ENCODE data around the gene KIF18A.

Gene KIF18A

DNA sequence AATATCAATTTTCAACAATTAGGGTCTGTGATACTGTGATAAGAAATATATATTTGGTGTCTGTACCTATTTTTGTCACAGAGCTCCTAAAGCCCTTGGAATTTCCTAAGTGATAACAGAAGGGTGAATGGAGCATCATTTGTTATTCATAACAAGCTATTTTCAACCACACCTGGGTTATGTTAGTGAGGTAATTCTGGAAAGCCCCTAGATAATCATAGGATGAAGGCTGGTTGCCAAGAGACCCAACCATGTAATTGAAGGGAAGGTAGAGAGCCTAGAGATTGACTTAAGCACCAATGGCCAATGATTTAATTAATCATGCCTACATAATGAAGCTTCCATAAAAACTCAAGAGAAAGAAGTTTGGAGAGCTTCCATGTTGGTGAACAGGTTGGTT, 109.4 kb downstream of the KIF18A start:
- Mint-ChIP-seq H3K27ac (no peak overlapping the region), H3K4me1 (no peaks in the 10 kb centered on the region), H3K9me3 (peaks cover 31% of the 10 kb centered on the region), H3K36me3 (ENCODE audit: low read depth) (peaks cover 52% of the 10 kb centered on the region), H3K27me3 (ENCODE audit: low read depth) (no peaks in the 10 kb centered on the region), H3K4me3 (no peak overlapping the region)
- TF ChIP-seq, protein P1, sequence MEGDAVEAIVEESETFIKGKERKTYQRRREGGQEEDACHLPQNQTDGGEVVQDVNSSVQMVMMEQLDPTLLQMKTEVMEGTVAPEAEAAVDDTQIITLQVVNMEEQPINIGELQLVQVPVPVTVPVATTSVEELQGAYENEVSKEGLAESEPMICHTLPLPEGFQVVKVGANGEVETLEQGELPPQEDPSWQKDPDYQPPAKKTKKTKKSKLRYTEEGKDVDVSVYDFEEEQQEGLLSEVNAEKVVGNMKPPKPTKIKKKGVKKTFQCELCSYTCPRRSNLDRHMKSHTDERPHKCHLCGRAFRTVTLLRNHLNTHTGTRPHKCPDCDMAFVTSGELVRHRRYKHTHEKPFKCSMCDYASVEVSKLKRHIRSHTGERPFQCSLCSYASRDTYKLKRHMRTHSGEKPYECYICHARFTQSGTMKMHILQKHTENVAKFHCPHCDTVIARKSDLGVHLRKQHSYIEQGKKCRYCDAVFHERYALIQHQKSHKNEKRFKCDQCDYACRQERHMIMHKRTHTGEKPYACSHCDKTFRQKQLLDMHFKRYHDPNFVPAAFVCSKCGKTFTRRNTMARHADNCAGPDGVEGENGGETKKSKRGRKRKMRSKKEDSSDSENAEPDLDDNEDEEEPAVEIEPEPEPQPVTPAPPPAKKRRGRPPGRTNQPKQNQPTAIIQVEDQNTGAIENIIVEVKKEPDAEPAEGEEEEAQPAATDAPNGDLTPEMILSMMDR (IDR thresholded peaks at IDR 0.05; ENCODE audit: unreplicated experiment in 3 of 3): no peak

DNA sequence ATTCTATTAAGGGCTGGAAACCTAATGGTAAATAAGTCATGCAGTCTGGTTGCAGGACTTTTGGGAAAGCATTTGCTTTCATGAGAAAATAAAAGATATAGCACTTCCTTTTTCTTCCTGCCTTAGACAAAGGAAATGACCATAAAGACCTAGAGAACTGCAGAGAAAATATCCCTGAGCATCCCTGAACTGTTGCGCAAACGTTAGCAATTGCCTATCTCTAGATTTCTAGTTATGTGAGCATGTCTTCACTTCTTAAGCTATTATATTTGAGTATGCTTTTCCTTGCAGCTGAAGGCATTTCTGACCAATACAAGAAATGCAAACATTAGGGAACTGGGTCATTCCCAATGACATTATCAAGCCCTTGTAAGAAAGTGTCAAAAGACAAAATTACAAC, 110.6 kb downstream of the KIF18A start:
- H3K4me3 Mint-ChIP-seq: no peak overlapping the region
- peaks cover 43% of the 10 kb centered on the region for H3K36me3 Mint-ChIP-seq (ENCODE audit: low read depth)
- no peaks in the 10 kb centered on the region for H3K4me1 Mint-ChIP-seq
- TF ChIP-seq, protein P1 (IDR thresholded peaks at IDR 0.05; ENCODE audit: unreplicated experiment in 3 of 3): no peak
- peaks cover 24% of the 10 kb centered on the region for H3K9me3 Mint-ChIP-seq
- no peaks in the 10 kb centered on the region for H3K27me3 Mint-ChIP-seq (ENCODE audit: low read depth)
- H3K27ac Mint-ChIP-seq: no peak overlapping the region

DNA sequence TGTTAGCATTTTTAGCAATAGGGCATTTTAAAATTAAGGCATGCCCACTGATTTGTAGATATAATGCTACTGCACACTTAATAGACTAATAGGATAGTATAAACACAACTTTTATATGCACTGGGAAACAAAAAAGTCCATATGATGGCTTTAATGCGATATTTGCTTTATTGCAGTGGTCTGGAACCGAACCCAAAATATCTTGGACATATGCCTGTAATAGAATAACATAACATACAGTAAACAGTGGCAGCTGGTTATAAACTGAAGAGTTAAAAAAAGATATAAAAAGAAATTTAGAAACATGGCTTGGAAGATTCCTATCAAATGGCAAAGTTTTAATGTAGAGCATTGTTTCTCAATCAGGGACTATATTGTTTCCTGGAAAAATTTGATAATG, 111.9 kb downstream of the KIF18A start:
- TF ChIP-seq, protein P1 (IDR thresholded peaks at IDR 0.05; ENCODE audit: unreplicated experiment in 3 of 3): no peak
- Mint-ChIP-seq H3K27me3 (ENCODE audit: low read depth) (no peaks in the 10 kb centered on the region), H3K36me3 (ENCODE audit: low read depth) (peaks cover 31% of the 10 kb centered on the region), H3K9me3 (peaks cover 17% of the 10 kb centered on the region), H3K4me3 (no peak overlapping the region), H3K27ac (no peak overlapping the region), H3K4me1 (no peaks in the 10 kb centered on the region)

DNA sequence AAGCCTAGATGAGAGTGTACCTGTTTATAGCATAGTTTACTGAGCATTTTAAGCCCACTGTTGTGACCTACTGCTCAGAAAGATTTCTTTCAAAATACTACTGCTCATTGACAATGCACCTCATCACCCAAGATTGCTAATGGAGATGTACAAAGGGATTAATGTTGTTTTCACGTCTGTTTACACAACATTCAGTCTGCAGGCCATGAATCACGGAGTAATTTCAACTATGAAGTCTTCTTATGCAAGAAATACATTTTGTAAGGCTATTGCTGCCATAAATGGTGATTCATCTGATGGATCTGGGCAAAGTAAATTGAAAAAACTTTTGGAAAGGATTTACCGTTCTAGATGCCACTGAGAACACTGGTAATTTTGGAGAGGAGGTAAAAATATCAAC, 112.9 kb downstream of the KIF18A start:
- TF ChIP-seq, protein P1 (IDR thresholded peaks at IDR 0.05; ENCODE audit: unreplicated experiment in 3 of 3): no peak
- Mint-ChIP-seq H3K36me3 (ENCODE audit: low read depth) (peaks cover 22% of the 10 kb centered on the region), H3K27me3 (ENCODE audit: low read depth) (no peaks in the 10 kb centered on the region), H3K4me1 (no peaks in the 10 kb centered on the region), H3K27ac (no peak overlapping the region), H3K4me3 (no peak overlapping the region), H3K9me3 (peaks cover 14% of the 10 kb centered on the region)

DNA sequence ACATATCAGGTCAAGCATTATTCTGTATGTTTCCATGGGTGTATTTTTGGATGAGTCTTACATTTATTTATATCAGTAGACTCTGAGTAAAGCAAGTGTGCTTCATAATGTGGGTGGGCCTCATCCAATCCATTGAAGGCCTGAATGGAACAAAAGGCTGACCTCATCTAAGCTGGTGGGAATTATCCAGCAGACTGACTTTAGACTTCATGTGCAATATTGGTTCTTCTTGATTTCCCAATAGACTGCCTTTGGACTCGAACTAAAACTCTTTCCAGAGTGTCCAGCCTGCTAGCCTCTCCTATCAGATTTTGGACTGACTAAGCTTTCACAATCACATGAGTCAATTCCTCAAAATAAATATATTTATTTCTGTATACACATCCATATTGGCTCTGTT, 116.2 kb downstream of the KIF18A start:
- H3K4me3 Mint-ChIP-seq: no peak overlapping the region
- TF ChIP-seq, protein P1 (IDR thresholded peaks at IDR 0.05; ENCODE audit: unreplicated experiment in 3 of 3): no peak

DNA sequence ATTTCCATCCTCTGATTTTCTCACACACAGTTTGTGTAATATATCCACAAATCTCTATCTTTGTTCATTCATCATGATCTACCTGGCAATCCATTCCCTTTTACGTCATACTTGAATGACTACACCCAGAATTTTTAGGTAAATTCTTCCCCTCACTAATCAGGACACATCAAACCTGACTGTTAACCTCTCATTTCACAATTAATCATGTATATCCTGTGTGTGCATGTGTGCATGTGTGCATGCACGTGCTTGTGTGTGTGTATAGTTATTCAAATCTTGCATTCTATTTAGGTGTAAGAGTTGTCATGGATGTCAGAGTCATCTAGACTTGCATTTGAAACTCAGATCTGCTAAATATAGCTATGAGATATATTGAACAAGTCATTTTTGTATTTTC, 130.4 kb downstream of the KIF18A start:
- Mint-ChIP-seq H3K27me3 (ENCODE audit: low read depth) (no peaks in the 10 kb centered on the region), H3K4me3 (no peak overlapping the region), H3K27ac (no peak overlapping the region), H3K9me3 (no peaks in the 10 kb centered on the region), H3K36me3 (ENCODE audit: low read depth) (no peaks in the 10 kb centered on the region), H3K4me1 (no peaks in the 10 kb centered on the region)
- TF ChIP-seq, protein P1 (IDR thresholded peaks at IDR 0.05; ENCODE audit: unreplicated experiment in 3 of 3): no peak

More for the DNA sequence above, 116.2 kb downstream of the KIF18A start:
- Mint-ChIP-seq H3K9me3 (no peaks in the 10 kb centered on the region), H3K27me3 (ENCODE audit: low read depth) (no peaks in the 10 kb centered on the region), H3K27ac (no peak overlapping the region), H3K4me1 (no peaks in the 10 kb centered on the region), H3K36me3 (ENCODE audit: low read depth) (no peaks in the 10 kb centered on the region)
